Stimulated activated CD8-positive, alpha-beta memory T cell treated with anti-CD3 and anti-CD28 coated beads, Interleukin-4, amount 100 ng/mL, for 4 hours (primary cell): Measurements from ENCODE around the gene SOCS6.
"Not testable (repeated sequence)": the region's sequence is repeated elsewhere in the genome, so short reads cannot be mapped to it uniquely, and the experiment has no call there.

Source experiments
- DNase-seq, 2 donors: peaks; one replicate each; pipeline ENCODE4 v3.0.0-alpha.2; 2020; ENCODE audit warnings: low read depth in 2 of 2, low spot score in 1 of 2

SOCS6 gene

GRCh38 chr18:70322928-70323327, 34.1 kb downstream of the SOCS6 start:
- no peak for DNase-seq

DNA sequence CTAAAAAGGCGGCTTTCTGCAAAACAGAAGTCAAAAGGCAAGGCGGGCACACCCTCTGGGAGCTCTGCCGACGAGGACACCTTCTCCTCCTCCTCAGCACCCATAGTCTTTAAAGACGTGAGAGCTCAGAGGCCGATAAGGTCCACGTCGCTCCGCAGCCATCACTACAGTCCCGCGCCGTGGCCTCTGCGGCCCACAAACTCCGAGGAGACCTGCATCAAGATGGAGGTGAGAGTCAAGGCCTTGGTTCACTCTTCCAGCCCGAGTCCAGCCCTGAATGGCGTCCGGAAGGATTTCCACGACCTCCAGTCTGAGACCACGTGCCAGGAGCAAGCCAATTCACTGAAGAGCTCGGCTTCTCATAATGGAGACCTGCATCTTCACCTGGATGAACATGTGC, 36.1 kb downstream of the SOCS6 start:
- DNase-seq = no peak

DNA sequence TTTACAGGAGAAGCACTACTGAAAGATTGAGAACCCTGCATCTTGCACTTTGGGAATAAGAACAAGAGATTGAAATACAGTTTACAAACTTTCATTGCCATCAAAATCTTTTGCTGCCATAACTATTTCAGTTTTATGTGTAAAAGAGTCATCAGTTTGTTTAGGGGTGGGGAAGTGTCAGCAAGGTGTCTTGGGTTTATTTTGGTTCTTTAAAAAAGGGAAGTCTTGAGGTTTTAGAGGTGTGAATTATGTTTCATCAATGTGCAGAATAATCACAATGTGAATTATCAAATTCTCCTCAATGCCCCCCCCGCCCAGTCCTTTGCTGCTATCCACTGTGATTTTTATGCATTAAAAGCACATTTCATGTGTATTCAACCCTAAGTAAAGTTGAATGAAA, 37.4 kb downstream of the SOCS6 start:
- no peak for DNase-seq

GRCh38 chr18:70328169-70328568, 39.3 kb downstream of the SOCS6 start:
- DNase-seq = no peak

DNA sequence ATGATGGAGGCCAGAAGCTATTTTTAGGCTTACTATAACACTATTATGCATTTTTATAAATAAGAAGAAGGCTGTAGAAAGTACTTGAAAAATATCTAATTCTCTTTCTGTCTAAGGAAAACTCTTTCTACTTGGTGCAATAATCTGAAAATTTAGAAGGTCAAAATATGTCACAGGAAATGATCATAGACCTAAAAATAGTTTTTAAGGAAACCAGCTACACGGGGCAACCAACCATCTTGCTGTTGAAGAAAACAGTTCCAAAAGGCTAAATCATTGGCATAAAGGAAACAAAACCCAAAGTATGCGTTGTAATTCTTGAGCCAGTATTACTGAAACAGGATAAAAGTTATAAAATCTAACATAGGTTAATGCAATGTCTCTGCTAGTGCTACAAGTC, 40.2 kb downstream of the SOCS6 start:
- DNase-seq = no peak

DNA sequence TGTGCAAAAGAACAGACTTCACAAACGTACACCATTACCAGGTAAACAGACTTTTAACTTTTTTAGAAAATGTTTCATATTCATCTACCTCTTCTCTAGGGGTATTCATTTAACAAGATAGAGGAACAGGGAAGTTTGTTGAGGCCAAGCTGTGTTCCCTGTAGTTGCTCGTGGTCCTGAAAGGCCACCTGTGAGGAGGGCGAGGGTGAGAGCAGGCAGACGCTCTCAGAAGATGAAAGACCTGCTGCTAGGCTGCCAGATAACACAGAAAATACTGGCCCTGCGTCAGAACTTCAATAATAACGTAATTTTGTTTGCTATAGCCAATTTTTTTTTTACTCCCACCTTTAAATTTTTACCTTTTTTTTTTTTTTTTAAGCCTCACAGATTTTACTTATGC, 42.0 kb downstream of the SOCS6 start:
- no peak for DNase-seq

GRCh38 chr18:70331456-70332097, 42.7 kb downstream of the SOCS6 start:
- DNase-seq = no peak

DNA sequence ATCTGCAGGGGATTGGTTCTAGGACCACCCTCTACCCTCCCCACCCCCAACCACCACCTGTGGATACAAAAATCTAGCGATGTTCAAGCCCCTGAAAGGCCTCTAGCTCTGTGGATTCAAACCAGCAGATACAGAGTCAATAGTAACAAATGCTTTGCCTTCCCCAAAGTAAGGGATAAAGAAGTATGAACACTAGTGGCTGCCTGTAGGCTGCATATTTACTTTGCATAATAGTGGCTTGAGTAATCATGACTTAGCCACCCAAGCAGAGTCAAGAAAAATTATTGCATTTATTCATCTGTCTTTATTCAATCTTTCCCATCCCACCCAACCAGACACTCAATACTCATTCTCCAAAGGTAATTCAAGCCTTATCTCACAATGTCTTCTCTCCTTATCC, 43.8 kb downstream of the SOCS6 start:
- DNase-seq = no peak

DNA sequence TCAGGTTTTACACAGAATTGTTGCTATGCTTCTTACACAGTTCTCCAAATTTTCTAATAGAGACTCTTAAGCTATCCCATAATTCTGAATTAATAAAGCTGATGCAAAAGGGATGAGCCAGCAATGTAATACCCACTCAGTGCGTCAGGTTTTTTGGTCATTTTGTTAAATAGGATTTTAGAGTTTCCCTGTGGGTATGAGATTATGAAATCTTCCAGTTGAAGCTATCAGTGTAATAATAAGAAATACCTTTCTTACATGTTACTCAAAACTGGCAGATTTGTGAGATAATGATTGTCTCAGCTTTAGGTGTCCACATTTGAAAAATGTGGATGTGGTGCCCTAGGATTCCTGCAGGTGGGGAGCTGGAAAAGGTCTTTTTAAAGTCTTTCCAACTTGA, 44.5 kb downstream of the SOCS6 start:
- DNase-seq = no peak

DNA sequence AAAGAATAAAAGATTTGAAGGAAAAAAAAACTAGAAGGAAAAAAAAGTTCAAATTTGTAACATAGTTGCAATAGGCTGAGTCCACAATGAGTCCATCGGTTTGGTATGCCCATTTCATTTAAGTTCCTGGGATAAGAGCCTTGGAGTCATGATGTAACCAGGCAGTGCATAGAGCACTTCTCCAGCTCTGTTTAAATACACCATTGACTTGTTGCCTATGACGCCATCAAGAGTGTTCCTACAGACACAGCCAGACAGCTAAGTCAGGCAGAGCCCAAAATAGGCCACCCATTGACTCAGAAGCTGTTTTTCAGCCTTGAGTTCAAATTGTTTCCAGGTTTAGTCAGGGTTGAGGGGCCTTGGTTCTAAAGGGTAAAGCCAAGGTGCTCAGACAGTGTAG, 44.9 kb downstream of the SOCS6 start:
- no peak for DNase-seq

DNA sequence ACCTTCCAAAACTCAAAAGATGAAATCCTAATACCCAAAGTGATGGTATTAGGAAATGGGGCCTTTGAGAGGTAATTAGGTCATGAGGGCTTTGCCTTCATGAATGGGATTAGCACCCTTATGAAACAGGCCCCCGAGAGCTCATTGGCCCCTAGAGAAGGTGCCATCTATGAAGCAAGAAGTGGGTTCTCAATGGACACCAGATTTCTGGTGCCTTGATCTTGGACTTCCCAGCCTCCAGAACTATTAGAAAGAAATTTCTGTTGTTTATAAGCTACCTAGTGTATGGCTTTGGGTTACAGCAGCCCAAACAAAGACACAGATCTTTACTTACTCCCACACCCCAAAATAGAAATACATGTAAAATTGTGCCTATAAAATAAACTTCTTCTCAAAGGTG, 45.4 kb downstream of the SOCS6 start:
- DNase-seq = no peak

- no peak for DNase-seq
Measured at GRCh38 chr18:70334728-70335329, 46.0 kb downstream of the SOCS6 start.

DNA sequence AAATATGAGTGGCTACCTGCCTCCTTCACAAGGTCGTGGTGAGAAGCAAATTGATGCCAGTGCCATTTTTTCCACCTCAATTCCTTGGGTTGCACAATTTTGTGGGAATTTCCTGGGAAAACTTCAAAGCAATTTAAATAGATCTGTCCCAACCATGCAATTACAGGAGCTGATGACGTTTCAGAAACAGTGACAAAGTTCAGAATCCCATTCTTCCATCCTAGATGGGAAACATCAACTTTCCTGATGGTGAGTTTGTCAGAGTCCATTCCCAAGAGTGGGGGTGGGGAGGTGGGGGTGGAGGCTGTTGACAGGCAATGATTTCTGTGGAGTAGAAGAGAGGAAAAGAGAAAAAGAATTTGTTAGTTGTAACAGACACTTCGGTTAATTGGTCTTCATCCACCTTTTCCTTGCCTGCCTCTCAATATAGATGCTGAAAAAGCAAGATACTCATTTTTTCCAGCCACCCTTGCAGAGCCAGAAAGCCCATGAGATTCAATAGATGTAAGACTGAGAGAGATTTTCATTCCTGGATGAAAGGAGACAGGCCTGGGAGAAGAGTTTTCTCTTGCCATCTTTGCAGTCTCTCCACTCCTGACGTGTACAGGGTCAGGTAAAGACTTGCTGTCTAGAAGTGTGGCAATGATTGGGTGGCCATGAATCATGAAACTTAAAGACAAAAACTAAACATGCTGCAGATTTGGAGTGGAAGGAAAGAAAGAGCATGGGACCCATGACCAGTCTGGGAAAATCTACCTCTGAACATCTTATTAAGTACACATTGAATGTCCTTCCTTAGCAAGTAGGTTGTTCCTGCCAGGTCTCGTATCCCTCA, 47.3 kb downstream of the SOCS6 start:
- DNase-seq = no peak

GRCh38 chr18:70337139-70337972, 48.5 kb downstream of the SOCS6 start:
- no peak for DNase-seq

DNA sequence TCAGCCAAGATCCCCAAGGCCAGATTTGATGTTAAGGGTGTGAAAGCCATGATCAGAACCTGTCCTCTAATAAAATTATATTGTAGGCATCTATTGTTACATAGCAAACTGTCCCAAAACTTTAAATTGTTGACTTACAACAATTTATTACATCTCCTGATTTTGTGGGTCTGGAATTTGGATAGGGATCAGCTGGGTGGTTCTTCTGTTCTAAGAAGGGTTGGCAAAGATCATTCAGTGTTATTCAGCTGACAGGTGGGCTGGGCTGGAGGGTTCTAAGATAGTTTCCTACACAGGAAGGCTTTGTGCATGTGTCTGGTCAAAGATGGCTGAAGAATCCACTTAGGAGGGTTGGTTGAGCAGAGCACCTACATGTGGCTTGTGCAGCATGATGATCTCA, 50.0 kb downstream of the SOCS6 start:
- no peak for DNase-seq

- no peak for DNase-seq
Measured at GRCh38 chr18:70339915-70340314, 51.1 kb downstream of the SOCS6 start.

GRCh38 chr18:70348481-70348880, 59.6 kb downstream of the SOCS6 start:
- DNase-seq = not testable (repeated sequence)

- no peak for DNase-seq
Measured at GRCh38 chr18:70349316-70349715, 60.5 kb downstream of the SOCS6 start.

DNA sequence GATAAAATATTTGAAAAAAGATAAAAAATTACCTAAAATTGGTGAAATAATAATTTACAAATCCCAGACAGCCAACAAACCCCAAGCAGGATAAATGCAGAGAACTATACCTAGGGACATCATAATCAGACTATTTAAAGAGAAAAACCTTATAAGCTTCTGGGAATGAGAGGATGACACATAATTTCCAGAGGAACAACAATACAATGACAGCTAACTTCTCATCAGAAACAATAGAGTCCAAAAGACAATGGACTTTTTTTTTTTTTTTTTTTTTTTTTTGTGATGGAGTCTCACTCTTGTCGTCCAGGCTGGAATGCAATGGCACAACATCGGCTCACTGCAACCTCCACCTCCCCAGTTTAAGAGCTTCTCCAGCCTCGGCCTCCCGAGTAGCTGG, 65.2 kb downstream of the SOCS6 start:
- no peak for DNase-seq

- no peak for DNase-seq
Measured at GRCh38 chr18:70354771-70355170, 65.9 kb downstream of the SOCS6 start.

GRCh38 chr18:70355620-70356385, 67.0 kb downstream of the SOCS6 start:
- DNase-seq = no peak
